Fibroblast of skin of abdomen (primary cell): ENCODE data around the gene PLCE1.

Source experiments
- DNase-seq: peaks from one replicate; pipeline ENCODE4 v3.0.0-alpha.2; 2013

The PLCE1 gene

GRCh38 chr10:93994438-93994801, 689 bp downstream of the PLCE1 start:
- DNase-seq = no peak

- DNase-seq = no peak
Measured at GRCh38 chr10:93995182-93995581, 1.5 kb downstream of the PLCE1 start.

- DNase-seq = peak; percentile 62
Measured at GRCh38 chr10:93995598-93996271, 2.0 kb downstream of the PLCE1 start.

- peak; percentile 63 for DNase-seq
Measured at GRCh38 chr10:93996551-93996950, 2.8 kb downstream of the PLCE1 start.

- DNase-seq = no peak
Measured at GRCh38 chr10:93997546-93997945, 3.8 kb downstream of the PLCE1 start.

- peak; percentile 43 for DNase-seq
Measured at GRCh38 chr10:93999401-93999851, 5.7 kb downstream of the PLCE1 start.

GRCh38 chr10:94000638-94001415, 7.1 kb downstream of the PLCE1 start:
- DNase-seq = no peak

GRCh38 chr10:94001416-94001810, 7.7 kb downstream of the PLCE1 start:
- no peak for DNase-seq

- DNase-seq = no peak
Measured at GRCh38 chr10:94002156-94002555, 8.4 kb downstream of the PLCE1 start.

- no peak for DNase-seq
Measured at GRCh38 chr10:94003488-94003887, 9.8 kb downstream of the PLCE1 start.

GRCh38 chr10:94005050-94005449, 11.3 kb downstream of the PLCE1 start:
- peak; percentile 32 for DNase-seq

GRCh38 chr10:94006591-94007550, 13.1 kb downstream of the PLCE1 start:
- peak; percentile 78 for DNase-seq

- no peak for DNase-seq
Measured at GRCh38 chr10:94008526-94008925, 14.8 kb downstream of the PLCE1 start.

GRCh38 chr10:94010116-94010515, 16.4 kb downstream of the PLCE1 start:
- no peak for DNase-seq

GRCh38 chr10:94010886-94011285, 17.2 kb downstream of the PLCE1 start:
- DNase-seq = no peak

GRCh38 chr10:94011296-94011695, 17.6 kb downstream of the PLCE1 start:
- no peak for DNase-seq

- no peak for DNase-seq
Measured at GRCh38 chr10:94012834-94013233, 19.1 kb downstream of the PLCE1 start.

- no peak for DNase-seq
Measured at GRCh38 chr10:94013331-94013760, 19.6 kb downstream of the PLCE1 start.

- no peak for DNase-seq
Measured at GRCh38 chr10:94014304-94014703, 20.6 kb downstream of the PLCE1 start.

GRCh38 chr10:94016727-94017714, 23.3 kb downstream of the PLCE1 start:
- DNase-seq = no peak

GRCh38 chr10:94018107-94018506, 24.4 kb downstream of the PLCE1 start:
- no peak for DNase-seq

GRCh38 chr10:94023906-94024305, 30.2 kb downstream of the PLCE1 start:
- no peak for DNase-seq
